Hepatocyte (in vitro differentiated cells): Measurements from ENCODE around the gene PLEKHA7. TPM values are rescaled to one million over a fixed set of nuclear protein-coding genes. Genes with fewer than 3 reads are reported as not detected.

Experiments
- DNase-seq: peaks from one replicate; pipeline ENCODE4 v3.0.0-alpha.2; 2016; ENCODE audit warnings: low spot score
- H2AFZ ChIP-seq: fragments of 200-600 bp; sonication (generic); 2 replicates; pipeline ENCODE4 v1.6.0; 2016; ENCODE audit warnings: antibody characterized with exemption, mild to moderate bottlenecking
- H3K27ac ChIP-seq: fragments of 200-600 bp; sonication (generic); 2 replicates; pipeline ENCODE4 v1.5.1; 2016; ENCODE audit warnings: mild to moderate bottlenecking
- H3K27me3 ChIP-seq: fragments of 200-600 bp; sonication (generic); 2 replicates; pipeline ENCODE4 v1.6.1; 2016
- H3K36me3 ChIP-seq: fragments of 200-600 bp; sonication (generic); replicated peaks from 2 replicates; pipeline ENCODE4 v1.5.1; 2016; ENCODE audit warnings: low read depth; ENCODE audit not compliant: insufficient read depth
- H3K4me1 ChIP-seq: fragments of 200-600 bp; sonication (generic); 2 replicates; pipeline ENCODE4 v1.5.1; 2016; ENCODE audit warnings: mild to moderate bottlenecking, moderate library complexity; ENCODE audit not compliant: insufficient read depth
- H3K4me2 ChIP-seq: fragments of 200-600 bp; sonication (generic); 2 replicates; pipeline ENCODE4 v1.6.0; 2016
- H3K4me3 ChIP-seq: fragments of 200-600 bp; sonication (generic); 2 replicates; pipeline ENCODE4 v1.5.1; 2016; ENCODE audit warnings: mild to moderate bottlenecking
- H3K79me2 ChIP-seq: fragments of 200-600 bp; sonication (generic); 2 replicates; pipeline ENCODE4 v1.6.0; 2017; ENCODE audit warnings: mild to moderate bottlenecking
- H3K9me2 ChIP-seq: fragments of 200-600 bp; sonication (generic); replicated peaks from 2 replicates; pipeline ENCODE4 v1.6.0; 2017; ENCODE audit warnings: mild to moderate bottlenecking; ENCODE audit not compliant: insufficient read depth
- H3K9me3 ChIP-seq: fragments of 200-600 bp; sonication (generic); 2 replicates; pipeline ENCODE4 v1.5.1; 2016; ENCODE audit warnings: low read depth, mild to moderate bottlenecking
- H4K20me1 ChIP-seq: fragments of 200-600 bp; sonication (generic); 2 replicates; pipeline ENCODE4 v1.6.0; 2016; ENCODE audit warnings: mild to moderate bottlenecking; ENCODE audit not compliant: insufficient read depth, poor library complexity, severe bottlenecking
- EZH2 ChIP-seq: fragments of 200-600 bp; sonication (generic); IDR thresholded peaks from 2 replicates; pipeline ENCODE4 v1.6.1; 2016; ENCODE audit warnings: antibody characterized with exemption, mild to moderate bottlenecking, borderline replicate concordance
- EZH2phosphoT487 ChIP-seq: fragments of 200-600 bp; sonication (generic); IDR thresholded peaks from one replicate; pipeline ENCODE4 v1.6.1; 2018; ENCODE audit warnings: antibody characterized with exemption, mild to moderate bottlenecking, low read depth, moderate library complexity; ENCODE audit not compliant: unreplicated experiment, severe bottlenecking
- WGBS: methylation state at CpG from one replicate; pipeline ENCODE4 v1.1.6; 2016; ENCODE audit warnings: low lambda C conversion rate; ENCODE audit errors: missing lambda C conversion rate; 5-methylcytosine and 5-hydroxymethylcytosine counted together
- polyA plus RNA-seq: library from polyadenylated mRNA; unstranded; fragments of >200 nt; fragmentation: Nextera tagmentation; extraction: Ambion mirVana; gene quantifications from 2 replicates; pipeline ENCODE4 v1.2.1, GENCODE V29; 2016
- total RNA-seq: library from RNA; depleted of rRNA; stranded (reverse); fragments of >200 nt; gene quantifications from 2 replicates; pipeline ENCODE4 v1.2.3, GENCODE V29; 2014
- TF ChIP-seq, protein P1 (sequence below): fragments of 200-600 bp; sonication (generic); IDR thresholded peaks from 2 replicates; pipeline ENCODE4 v1.5.1; 2016; ENCODE audit warnings: antibody characterized with exemption, mild to moderate bottlenecking; ENCODE audit not compliant: poor library complexity

The PLEKHA7 gene
- total and polyA plus RNA-seq, 2 experiments from 2014 or later = 16.7 to 35.6 TPM

DNA sequence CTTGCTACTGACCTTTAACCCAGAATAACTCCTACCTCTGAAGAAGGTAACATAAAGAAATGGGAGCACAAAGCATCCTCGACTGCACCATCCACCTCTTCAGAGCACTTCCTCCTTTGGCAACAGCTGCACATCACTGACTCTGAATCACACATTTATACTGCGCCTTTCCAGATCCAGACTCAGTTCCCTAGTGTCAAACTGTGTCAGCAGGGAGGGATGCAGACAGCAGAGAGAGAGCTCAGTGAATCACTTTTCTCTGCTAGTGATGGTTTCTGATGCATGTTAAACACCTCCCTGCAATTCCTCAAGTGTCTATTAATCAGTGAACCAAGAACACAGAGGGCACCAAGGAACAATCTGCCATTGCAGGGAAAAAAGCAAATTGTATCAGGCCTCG lies 118.9 kb downstream of the PLEKHA7 start:
- H3K9me2 ChIP-seq = no peaks in the 10 kb centered on the region
- H3K79me2 ChIP-seq = peaks cover 53% of the 10 kb centered on the region
- no peak overlapping the region for H3K4me2 ChIP-seq
- no peak overlapping the region for H3K27ac ChIP-seq
- H3K36me3 ChIP-seq = no peaks in the 10 kb centered on the region
- WGBS = 82% methylated on average over 3 of the region's 3 CpGs
- H3K4me3 ChIP-seq = no peak overlapping the region
- peaks cover 4% of the 10 kb centered on the region for H4K20me1 ChIP-seq
- peaks cover 28% of the 10 kb centered on the region for H3K4me1 ChIP-seq
- H3K9me3 ChIP-seq = no peaks in the 10 kb centered on the region
- H3K27me3 ChIP-seq = no peaks in the 10 kb centered on the region
- no peak for DNase-seq
- TF ChIP-seq EZH2 (no peak), EZH2phosphoT487 (no peak)
- TF ChIP-seq, protein P1, sequence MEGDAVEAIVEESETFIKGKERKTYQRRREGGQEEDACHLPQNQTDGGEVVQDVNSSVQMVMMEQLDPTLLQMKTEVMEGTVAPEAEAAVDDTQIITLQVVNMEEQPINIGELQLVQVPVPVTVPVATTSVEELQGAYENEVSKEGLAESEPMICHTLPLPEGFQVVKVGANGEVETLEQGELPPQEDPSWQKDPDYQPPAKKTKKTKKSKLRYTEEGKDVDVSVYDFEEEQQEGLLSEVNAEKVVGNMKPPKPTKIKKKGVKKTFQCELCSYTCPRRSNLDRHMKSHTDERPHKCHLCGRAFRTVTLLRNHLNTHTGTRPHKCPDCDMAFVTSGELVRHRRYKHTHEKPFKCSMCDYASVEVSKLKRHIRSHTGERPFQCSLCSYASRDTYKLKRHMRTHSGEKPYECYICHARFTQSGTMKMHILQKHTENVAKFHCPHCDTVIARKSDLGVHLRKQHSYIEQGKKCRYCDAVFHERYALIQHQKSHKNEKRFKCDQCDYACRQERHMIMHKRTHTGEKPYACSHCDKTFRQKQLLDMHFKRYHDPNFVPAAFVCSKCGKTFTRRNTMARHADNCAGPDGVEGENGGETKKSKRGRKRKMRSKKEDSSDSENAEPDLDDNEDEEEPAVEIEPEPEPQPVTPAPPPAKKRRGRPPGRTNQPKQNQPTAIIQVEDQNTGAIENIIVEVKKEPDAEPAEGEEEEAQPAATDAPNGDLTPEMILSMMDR = no peak
- H2AFZ ChIP-seq = no peak overlapping the region

DNA sequence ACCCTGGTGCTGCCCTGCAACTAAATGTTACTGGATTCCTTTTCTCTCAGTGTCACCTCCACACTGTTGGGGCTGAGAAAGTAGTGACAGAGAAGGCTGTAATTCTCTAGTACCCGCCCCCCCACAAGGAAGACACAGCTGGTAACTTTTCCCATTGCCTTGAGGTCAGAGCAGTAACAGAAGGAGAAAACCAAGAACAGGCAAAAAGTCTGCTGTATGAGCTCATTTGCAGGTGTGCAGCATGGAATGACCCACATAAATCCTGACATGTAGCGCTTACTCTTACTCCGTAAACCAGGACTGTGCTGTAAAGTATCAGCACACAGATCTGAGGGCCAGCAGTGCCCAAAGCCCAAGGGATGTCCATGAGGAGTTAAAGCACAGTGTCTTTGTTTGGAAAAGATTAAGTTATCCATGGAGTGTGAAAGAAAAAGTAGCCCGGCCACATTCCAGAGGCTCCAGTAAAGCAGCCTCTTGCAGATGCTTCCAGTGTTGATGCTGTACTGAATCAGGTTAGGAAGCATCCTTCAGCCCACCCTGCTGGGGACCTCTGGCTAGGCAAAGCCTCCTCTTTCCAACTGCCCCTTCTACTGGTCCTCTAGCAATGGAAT lies 120.7 kb downstream of the PLEKHA7 start:
- no peak overlapping the region for H2AFZ ChIP-seq
- TF ChIP-seq EZH2 = no peak
- TF ChIP-seq, protein P1 = no peak
- TF ChIP-seq EZH2phosphoT487 = no peak
- H3K79me2 ChIP-seq = peaks cover 57% of the 10 kb centered on the region
- no peaks in the 10 kb centered on the region for H3K36me3 ChIP-seq
- peaks cover 4% of the 10 kb centered on the region for H3K9me3 ChIP-seq
- peaks cover 4% of the 10 kb centered on the region for H4K20me1 ChIP-seq
- peak overlapping the region; percentile 54 for H3K27ac ChIP-seq
- H3K4me3 ChIP-seq = no peak overlapping the region
- peak overlapping the region; percentile 44 for H3K4me2 ChIP-seq
- peak; percentile 48 for DNase-seq
- 33% methylated on average over 4 of the region's 4 CpGs for WGBS
- peaks cover 17% of the 10 kb centered on the region for H3K4me1 ChIP-seq
- H3K9me2 ChIP-seq = no peaks in the 10 kb centered on the region
- H3K27me3 ChIP-seq = no peaks in the 10 kb centered on the region

DNA sequence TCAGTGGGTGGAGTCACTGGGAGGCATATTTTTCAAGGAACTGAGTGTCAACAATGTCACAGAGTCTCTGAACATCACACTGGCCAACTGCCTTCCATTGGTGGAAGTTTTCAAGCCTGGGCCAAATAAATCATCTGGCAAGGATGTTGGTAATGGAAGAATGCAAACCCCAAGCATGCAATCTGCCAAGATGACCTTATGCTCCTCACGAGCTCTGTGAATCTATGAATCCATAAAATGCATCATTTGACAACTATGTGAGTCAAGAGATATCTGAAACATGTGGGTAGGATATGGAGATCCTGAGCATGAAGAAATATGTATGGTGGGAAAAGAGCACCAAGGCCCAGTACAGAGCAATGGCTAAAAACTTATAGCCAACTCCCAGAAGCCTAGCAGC lies 122.2 kb downstream of the PLEKHA7 start:
- Histone ChIP-seq H3K4me2 (no peak overlapping the region), H4K20me1 (peaks cover 4% of the 10 kb centered on the region), H3K9me2 (no peaks in the 10 kb centered on the region), H3K27ac (peak overlapping the region; percentile 56), H3K36me3 (no peaks in the 10 kb centered on the region), H3K27me3 (no peaks in the 10 kb centered on the region), H3K4me1 (peaks cover 10% of the 10 kb centered on the region), H3K4me3 (no peak overlapping the region), H2AFZ (no peak overlapping the region), H3K79me2 (peaks cover 45% of the 10 kb centered on the region), H3K9me3 (peaks cover 4% of the 10 kb centered on the region)
- 82% methylated on average over 1 of the region's 1 CpG for WGBS
- no peak for DNase-seq
- TF ChIP-seq, protein P1 = no peak
- TF ChIP-seq EZH2phosphoT487 (no peak), EZH2 (no peak)

DNA sequence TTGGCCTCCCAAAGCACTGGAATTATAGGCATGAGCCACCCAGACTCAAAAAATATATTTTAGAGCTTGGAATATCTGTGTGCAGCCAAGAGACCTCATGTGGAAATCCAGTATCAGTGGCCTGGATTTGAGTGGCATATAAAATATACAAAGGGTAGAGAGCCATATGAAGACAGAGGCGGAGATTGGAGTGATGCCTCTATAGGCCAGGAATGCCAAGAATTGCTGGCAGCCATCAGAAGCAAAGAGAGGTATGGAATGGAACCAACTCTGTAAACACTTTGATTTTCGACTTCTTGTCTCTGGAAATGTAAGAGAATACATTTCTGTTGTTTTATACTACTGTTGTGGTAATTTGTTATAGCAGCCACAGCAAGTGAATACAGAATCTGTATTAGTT lies 123.0 kb downstream of the PLEKHA7 start:
- H3K4me3 ChIP-seq = no peak overlapping the region
- H3K9me3 ChIP-seq = peaks cover 4% of the 10 kb centered on the region
- DNase-seq = no peak
- H3K4me2 ChIP-seq = no peak overlapping the region
- no peak for TF ChIP-seq EZH2
- TF ChIP-seq, protein P1 = no peak
- TF ChIP-seq EZH2phosphoT487 = no peak
- 58% methylated on average over 2 of the region's 2 CpGs for WGBS
- no peaks in the 10 kb centered on the region for H3K27me3 ChIP-seq
- peaks cover 47% of the 10 kb centered on the region for H3K79me2 ChIP-seq
- no peaks in the 10 kb centered on the region for H3K36me3 ChIP-seq
- H3K27ac ChIP-seq = peak overlapping the region; percentile 56
- peaks cover 10% of the 10 kb centered on the region for H3K4me1 ChIP-seq
- peaks cover 4% of the 10 kb centered on the region for H4K20me1 ChIP-seq
- no peak overlapping the region for H2AFZ ChIP-seq
- H3K9me2 ChIP-seq = no peaks in the 10 kb centered on the region
